ENCODE measurements around the gene ALPP. TPM values are rescaled to one million over a fixed set of nuclear protein-coding genes. Genes with fewer than 3 reads are reported as not detected.
A peak's percentile ranks its signal among the peaks of the same experiment; 100 is the strongest.
"Not testable (repeated sequence)": the region's sequence is repeated elsewhere in the genome, so short reads cannot be mapped to it uniquely, and the experiment has no call there.

The ALPP gene
- total RNA-seq, 2 donors from 2014 or later: not detected

GRCh38 chr2:232400256-232401015 lies 21.9 kb downstream of the ALPP start:
- DNase-seq (no peak), ATAC-seq (replicated peaks in 1 of 2) (no peak)
- H3K27me3 Mint-ChIP-seq (ENCODE audit: low read depth): no peaks in the 10 kb centered on the region
- no peaks in the 10 kb centered on the region for H3K36me3 Mint-ChIP-seq (ENCODE audit: insufficient read depth in 2 of 2)
- H3K27ac Mint-ChIP-seq: no peak overlapping the region
- no peak overlapping the region for H3K4me3 Mint-ChIP-seq
- H3K9me3 Mint-ChIP-seq: no peaks in the 10 kb centered on the region
- no peaks in the 10 kb centered on the region for H3K4me1 Mint-ChIP-seq (ENCODE audit: low read depth)

GRCh38 chr2:232402518-232402917 lies 24.0 kb downstream of the ALPP start:
- no peak for DNase-seq
- no peak overlapping the region for H3K27ac Mint-ChIP-seq

GRCh38 chr2:232405943-232406510 lies 27.5 kb downstream of the ALPP start:
- ATAC-seq (replicated peaks in 1 of 2) (no peak), DNase-seq (no peak)
- peaks cover 12% of the 10 kb centered on the region for H3K27me3 Mint-ChIP-seq (ENCODE audit: low read depth)
- H3K4me1 Mint-ChIP-seq (ENCODE audit: low read depth): no peaks in the 10 kb centered on the region
- H3K9me3 Mint-ChIP-seq: no peaks in the 10 kb centered on the region
- H3K4me3 Mint-ChIP-seq: no peak overlapping the region
- H3K36me3 Mint-ChIP-seq (ENCODE audit: insufficient read depth in 2 of 2): no peaks in the 10 kb centered on the region
- no peak overlapping the region for H3K27ac Mint-ChIP-seq

More at GRCh38 chr2:232402518-232402917, 24.0 kb downstream of the ALPP start:
- Mint-ChIP-seq H3K36me3 (ENCODE audit: insufficient read depth in 2 of 2) (no peaks in the 10 kb centered on the region), H3K4me3 (no peak overlapping the region), H3K9me3 (no peaks in the 10 kb centered on the region), H3K27me3 (ENCODE audit: low read depth) (no peaks in the 10 kb centered on the region), H3K4me1 (ENCODE audit: low read depth) (no peaks in the 10 kb centered on the region)
- ATAC-seq (replicated peaks in 1 of 2): no peak

DNA sequence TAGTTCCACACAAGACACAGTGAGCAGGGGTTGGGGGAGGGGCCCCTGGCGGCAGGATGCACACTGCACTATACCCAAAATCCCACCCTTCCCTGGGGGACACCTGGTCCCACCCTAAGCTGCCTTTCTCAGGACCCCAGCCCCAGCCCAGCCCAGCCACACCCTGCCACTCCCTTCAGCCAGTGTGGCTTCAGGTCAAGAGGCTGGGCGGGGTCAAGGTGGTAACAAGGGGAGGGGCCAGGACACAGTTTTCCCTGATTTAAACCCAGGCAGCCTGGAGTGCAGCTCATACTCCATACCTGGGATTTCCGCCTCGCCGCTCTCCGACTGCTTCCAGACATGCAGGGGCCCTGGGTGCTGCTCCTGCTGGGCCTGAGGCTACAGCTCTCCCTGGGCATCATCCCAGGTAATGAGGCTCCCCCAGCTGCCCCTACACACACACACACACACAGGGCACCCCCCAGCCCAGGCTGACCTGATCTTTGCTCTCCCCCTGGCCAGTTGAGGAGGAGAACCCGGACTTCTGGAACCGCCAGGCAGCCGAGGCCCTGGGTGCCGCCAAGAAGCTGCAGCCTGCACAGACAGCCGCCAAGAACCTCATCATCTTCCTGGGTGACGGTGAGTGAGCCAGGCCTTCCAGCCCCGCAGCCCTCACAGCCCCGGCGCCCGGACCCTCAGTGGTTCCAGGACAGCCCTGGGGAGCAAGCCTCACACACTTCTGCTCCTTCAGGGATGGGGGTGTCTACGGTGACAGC lies 28.2 kb downstream of the ALPP start, which contains the start of gene ALPG:
Gene ALPG (plus strand): TSS at position 289 of the 755 bp plus-strand sequence. CDS start 51 bp downstream, at position 340.
- DNase-seq (no peak), ATAC-seq (replicated peaks in 1 of 2) (no peak)
- Mint-ChIP-seq H3K4me3 (no peak within 1 kb of the TSS), H3K4me1 (ENCODE audit: low read depth) (no peaks in the 10 kb centered on the region), H3K36me3 (ENCODE audit: insufficient read depth in 2 of 2) (no peaks in the 10 kb centered on the region), H3K27ac (no peak within 1 kb of the TSS), H3K27me3 (ENCODE audit: low read depth) (peaks cover 16% of the 10 kb centered on the region), H3K9me3 (no peaks in the 10 kb centered on the region)

- not testable (repeated sequence) for H3K36me3 Mint-ChIP-seq (ENCODE audit: insufficient read depth in 2 of 2); DNase-seq; H3K4me3 Mint-ChIP-seq; H3K9me3 Mint-ChIP-seq; H3K4me1 Mint-ChIP-seq (ENCODE audit: low read depth); H3K27ac Mint-ChIP-seq; ATAC-seq (replicated peaks in 1 of 2)
- peaks cover 19% of the 10 kb centered on the region for H3K27me3 Mint-ChIP-seq (ENCODE audit: low read depth)
Measured at GRCh38 chr2:232407428-232408150, 29.0 kb downstream of the ALPP start.

GRCh38 chr2:232408269-232408668 lies 29.7 kb downstream of the ALPP start:
- not testable (repeated sequence) for H3K4me3 Mint-ChIP-seq; H3K4me1 Mint-ChIP-seq (ENCODE audit: low read depth); H3K27ac Mint-ChIP-seq; H3K36me3 Mint-ChIP-seq (ENCODE audit: insufficient read depth in 2 of 2); DNase-seq; H3K9me3 Mint-ChIP-seq; ATAC-seq (replicated peaks in 1 of 2)
- peaks cover 26% of the 10 kb centered on the region for H3K27me3 Mint-ChIP-seq (ENCODE audit: low read depth)

DNA sequence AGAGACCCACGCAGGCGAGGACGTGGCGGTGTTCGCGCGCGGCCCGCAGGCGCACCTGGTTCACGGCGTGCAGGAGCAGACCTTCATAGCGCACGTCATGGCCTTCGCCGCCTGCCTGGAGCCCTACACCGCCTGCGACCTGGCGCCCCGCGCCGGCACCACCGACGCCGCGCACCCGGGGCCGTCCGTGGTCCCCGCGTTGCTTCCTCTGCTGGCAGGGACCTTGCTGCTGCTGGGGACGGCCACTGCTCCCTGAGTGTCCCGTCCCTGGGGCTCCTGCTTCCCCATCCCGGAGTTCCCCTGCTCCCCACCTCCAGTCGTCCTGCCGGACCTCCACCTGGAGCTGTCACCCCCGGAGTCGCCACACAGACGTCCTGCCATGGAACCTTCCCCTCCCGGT lies 31.1 kb downstream of the ALPP start:
- ATAC-seq (replicated peaks in 1 of 2); H3K9me3 Mint-ChIP-seq; DNase-seq; H3K27ac Mint-ChIP-seq; H3K4me3 Mint-ChIP-seq; H3K36me3 Mint-ChIP-seq (ENCODE audit: insufficient read depth in 2 of 2): not testable (repeated sequence)
- Mint-ChIP-seq H3K4me1 (ENCODE audit: low read depth) (peaks cover 14% of the 10 kb centered on the region), H3K27me3 (ENCODE audit: low read depth) (peaks cover 36% of the 10 kb centered on the region)

- Mint-ChIP-seq H3K36me3 (ENCODE audit: insufficient read depth in 2 of 2) (no peaks in the 10 kb centered on the region), H3K9me3 (no peaks in the 10 kb centered on the region), H3K27ac (no peak overlapping the region), H3K27me3 (ENCODE audit: low read depth) (peaks cover 36% of the 10 kb centered on the region), H3K4me3 (no peak overlapping the region), H3K4me1 (ENCODE audit: low read depth) (peaks cover 14% of the 10 kb centered on the region)
- ATAC-seq (replicated peaks in 1 of 2) (no peak), DNase-seq (no peak)
Measured at GRCh38 chr2:232410238-232410900, 31.8 kb downstream of the ALPP start.

DNA sequence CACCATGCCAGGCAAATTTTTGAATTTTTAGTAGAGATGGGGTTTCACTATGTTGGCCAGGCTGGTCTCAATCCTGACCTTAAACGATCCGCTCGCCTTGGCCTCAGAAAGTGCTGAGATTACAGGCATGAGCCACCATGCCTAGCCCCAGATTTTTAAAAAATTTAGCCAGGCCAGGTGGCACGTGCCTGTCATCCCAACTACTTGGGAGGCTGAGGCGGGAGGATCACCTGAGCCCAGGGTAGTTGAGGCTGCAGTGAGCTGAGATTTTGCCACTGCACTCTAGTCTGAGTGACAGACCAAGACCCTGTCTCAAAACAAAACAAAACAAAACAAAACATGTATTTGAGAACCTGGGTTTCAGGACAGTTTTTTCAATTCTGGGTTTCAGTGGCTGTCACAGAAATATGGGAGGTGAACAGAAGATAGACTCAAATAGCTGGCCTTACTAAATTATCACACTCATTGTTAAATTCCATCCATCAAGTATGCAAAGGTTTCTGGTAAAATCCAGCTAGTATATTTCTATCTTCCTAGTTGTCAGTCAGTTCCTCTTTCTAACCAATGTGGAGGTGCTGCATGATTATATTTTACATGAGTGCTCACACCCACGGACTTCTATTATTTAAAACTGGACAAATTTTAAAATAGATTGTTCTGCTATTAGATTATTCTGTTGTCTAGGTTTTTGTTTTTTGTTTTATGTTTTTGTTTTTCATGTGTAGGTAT lies 33.5 kb downstream of the ALPP start:
- Mint-ChIP-seq H3K36me3 (ENCODE audit: insufficient read depth in 2 of 2) (no peaks in the 10 kb centered on the region), H3K4me1 (ENCODE audit: low read depth) (peaks cover 14% of the 10 kb centered on the region), H3K4me3 (no peak overlapping the region), H3K27me3 (ENCODE audit: low read depth) (peaks cover 36% of the 10 kb centered on the region), H3K27ac (no peak overlapping the region), H3K9me3 (no peaks in the 10 kb centered on the region)
- ATAC-seq (replicated peaks in 1 of 2) (no peak), DNase-seq (no peak)

DNA sequence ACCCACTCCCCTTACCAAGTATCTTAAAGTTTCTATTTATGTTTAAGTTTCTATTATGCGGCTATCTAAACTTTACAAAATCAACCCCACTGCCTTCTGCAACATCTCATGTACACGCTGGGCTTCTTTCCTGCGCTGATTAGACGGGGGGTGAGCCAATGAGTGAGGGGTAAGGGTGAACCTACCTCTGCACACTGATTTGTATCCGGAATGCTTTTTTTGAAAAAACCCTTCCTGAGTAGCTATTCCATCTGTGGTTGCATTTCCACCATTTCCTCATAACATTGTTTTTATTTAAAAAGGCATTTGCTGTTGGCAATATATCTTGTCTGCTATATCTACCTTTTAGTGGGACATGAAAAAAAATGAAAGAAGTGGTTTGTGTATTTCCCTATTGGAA lies 34.4 kb downstream of the ALPP start:
- Mint-ChIP-seq H3K4me3 (peak overlapping the region in 1 of 2 donors; percentile 15), H3K27ac (no peak overlapping the region), H3K9me3 (no peaks in the 10 kb centered on the region), H3K27me3 (ENCODE audit: low read depth) (peaks cover 41% of the 10 kb centered on the region), H3K4me1 (ENCODE audit: low read depth) (peaks cover 14% of the 10 kb centered on the region), H3K36me3 (ENCODE audit: insufficient read depth in 2 of 2) (no peaks in the 10 kb centered on the region)
- no peak for DNase-seq
- no peak for ATAC-seq (replicated peaks in 1 of 2)

GRCh38 chr2:232415138-232415690 lies 36.7 kb downstream of the ALPP start:
- peaks cover 14% of the 10 kb centered on the region for H3K4me1 Mint-ChIP-seq (ENCODE audit: low read depth)
- ATAC-seq (replicated peaks in 1 of 2): no peak
- H3K9me3 Mint-ChIP-seq: no peaks in the 10 kb centered on the region
- peaks cover 48% of the 10 kb centered on the region for H3K27me3 Mint-ChIP-seq (ENCODE audit: low read depth)
- no peak overlapping the region for H3K27ac Mint-ChIP-seq
- DNase-seq: no peak
- H3K36me3 Mint-ChIP-seq (ENCODE audit: insufficient read depth in 2 of 2): no peaks in the 10 kb centered on the region
- H3K4me3 Mint-ChIP-seq: no peak overlapping the region
